HG03175 (cell line): ENCODE data around the gene CNN1.
"Not testable (repeated sequence)": the region's sequence is repeated elsewhere in the genome, so short reads cannot be mapped to it uniquely, and the experiment has no call there.

Experiments used
- ATAC-seq: cut with Tn5 transposase; IDR thresholded peaks from one replicate; pipeline ENCODE4 v1.9.1; 2021; ENCODE audit warnings: mild to moderate bottlenecking, moderate library complexity; ENCODE audit not compliant: unreplicated experiment

The CNN1 gene

GRCh38 chr19:11598746-11599145 lies 60.1 kb downstream of the CNN1 start:
- ATAC-seq, result no peak

- ATAC-seq, result not testable (repeated sequence)
These were observed 61.1 kb downstream of the CNN1 start for GRCh38 chr19:11599704-11600103.
